Measurements from ENCODE around the gene GNB1.
"Not testable (repeated sequence)": the region's sequence is repeated elsewhere in the genome, so short reads cannot be mapped to it uniquely, and the experiment has no call there.

Gene GNB1

GRCh38 chr1:1889090-1889750 is 1.7 kb downstream of the GNB1 start:
- DNase-seq: no peak

- not testable (repeated sequence) for DNase-seq
Measured at GRCh38 chr1:1883890-1884289, 7.0 kb downstream of the GNB1 start.

DNA sequence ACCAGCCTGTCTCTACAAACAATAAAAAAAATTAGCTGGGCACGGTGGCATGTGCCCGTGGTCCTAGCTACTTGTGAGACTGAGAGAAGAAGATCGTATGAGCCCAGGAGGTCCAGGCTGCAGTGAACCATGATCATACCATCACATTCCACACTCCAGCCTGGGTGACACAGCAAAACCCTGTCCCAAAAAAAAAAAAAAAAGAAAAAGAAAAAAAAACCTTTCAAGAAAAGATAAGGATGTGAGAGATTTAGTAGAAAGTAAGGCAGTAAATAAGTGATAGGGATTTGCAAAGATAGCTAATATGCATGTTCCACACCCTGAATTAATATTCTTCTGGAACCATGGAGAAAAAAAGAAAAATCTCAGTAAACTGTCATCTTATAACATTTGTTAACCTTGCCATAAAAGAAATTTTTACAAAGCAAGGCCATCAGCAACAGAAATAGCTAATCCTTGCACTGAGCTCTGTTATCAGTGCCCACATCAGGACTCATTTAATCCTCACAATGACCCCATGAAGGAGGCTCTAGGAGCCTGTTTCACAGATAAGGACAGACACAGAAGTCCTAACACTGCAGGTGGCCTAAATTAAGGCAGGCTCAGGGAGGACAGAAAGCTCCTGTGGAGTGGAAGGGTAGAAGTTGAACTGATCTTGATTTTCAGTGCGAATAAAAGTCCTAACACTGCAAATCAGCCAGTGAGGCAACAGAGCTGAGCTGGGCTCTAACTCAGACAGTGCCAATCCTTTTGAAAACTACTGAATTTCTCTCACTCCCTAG is 7.6 kb downstream of the GNB1 start:
- DNase-seq: no peak

- DNase-seq: no peak
Measured at GRCh38 chr1:1881727-1882126, 9.2 kb downstream of the GNB1 start.

DNA sequence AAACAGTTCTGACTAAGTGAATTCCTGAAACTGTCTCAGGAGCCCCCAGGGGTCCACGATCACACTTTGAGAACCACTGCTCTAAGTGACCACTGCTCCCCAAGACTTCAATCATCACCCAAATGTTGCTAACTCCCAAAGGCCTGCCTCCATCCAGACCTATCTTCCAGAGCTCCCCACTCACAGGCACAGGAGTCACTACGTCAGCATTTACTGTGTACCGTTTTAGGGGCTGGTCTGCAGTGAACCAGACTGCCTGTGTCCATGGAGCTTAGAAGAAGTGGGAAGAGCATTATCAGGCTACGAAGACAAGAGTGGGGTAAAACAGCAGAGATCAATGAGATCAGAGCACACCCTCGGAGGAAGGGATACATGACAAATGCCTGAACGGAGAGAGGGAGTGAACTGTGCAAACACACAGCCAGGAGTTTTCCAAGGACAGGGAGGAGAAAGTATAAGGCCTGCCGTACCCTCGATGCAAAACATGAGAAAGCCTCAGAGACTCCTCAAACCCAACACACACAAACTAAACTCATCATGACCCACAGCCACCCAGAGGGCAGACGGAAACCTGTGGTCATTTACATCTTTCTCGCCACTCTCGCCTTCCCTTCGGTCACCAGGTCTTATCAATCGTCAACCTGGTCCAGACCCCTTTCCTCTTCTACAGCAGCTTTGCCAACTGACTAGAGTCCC is 10.1 kb downstream of the GNB1 start:
- DNase-seq: no peak

DNA sequence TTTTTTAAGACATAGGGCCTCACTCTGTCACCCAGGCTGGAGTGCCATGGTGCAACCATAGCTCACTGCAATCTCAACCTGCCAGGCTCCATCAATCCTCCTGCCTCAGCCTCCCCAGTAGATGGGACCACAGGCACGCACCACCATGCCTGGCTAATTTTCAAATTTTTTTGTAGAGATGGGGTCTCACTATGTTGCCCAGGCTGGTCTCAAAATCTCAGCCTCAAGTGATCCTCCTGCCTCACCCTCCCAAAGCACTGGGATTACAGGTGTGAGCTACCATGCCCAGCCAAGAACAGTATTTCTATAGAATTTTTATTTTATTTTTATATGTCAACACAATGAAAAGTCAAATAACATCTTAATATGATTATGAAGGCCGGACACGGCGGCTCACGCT is 10.9 kb downstream of the GNB1 start:
- no peak for DNase-seq

DNA sequence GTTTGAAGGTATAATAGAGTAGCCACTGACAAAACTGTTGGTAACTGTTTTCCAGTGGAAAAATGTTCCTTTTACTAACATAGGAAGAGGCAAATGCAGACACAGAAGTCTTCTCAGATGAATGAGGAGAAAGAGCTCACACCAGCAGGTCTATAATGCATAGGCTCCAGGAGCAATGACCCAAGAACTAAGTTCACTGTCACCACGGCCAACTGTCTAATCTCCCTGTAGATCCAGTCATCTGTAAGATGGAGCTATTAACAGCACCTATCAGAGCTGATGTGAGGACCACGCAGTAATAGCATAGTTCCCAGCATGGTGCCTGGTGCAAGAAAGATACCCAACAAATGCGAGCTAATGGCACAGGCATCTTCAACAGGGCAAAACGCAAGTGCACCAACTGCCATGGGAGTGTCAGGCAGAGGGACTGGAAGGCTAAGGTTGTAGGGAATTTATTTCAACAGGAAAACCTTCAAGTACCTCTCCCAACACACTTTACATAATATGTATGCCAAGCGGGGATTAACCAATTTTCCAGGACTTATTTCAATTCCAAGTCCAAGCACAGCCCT is 12.9 kb downstream of the GNB1 start:
- DNase-seq: no peak

- no peak for DNase-seq
Measured at GRCh38 chr1:1876335-1876930, 14.5 kb downstream of the GNB1 start.

DNA sequence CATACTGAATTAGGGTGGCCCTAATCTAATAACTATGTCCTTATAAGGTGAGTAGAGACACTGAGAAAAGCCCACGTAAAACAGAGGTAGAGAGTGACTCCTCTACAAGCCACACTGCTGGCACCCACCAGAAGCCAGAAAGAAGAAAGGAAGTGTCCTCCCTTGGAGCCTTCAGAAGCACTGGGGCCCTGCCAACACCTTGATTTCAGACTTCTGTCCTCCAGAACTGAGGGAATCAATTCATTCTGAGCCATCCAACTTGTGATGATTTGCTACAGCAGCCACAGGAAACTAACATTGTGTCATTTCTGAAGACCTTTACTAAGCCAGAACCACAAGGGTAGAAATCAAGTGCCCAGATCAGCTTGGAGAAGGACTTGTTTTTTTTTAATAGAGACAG is 15.0 kb downstream of the GNB1 start:
- no peak for DNase-seq

DNA sequence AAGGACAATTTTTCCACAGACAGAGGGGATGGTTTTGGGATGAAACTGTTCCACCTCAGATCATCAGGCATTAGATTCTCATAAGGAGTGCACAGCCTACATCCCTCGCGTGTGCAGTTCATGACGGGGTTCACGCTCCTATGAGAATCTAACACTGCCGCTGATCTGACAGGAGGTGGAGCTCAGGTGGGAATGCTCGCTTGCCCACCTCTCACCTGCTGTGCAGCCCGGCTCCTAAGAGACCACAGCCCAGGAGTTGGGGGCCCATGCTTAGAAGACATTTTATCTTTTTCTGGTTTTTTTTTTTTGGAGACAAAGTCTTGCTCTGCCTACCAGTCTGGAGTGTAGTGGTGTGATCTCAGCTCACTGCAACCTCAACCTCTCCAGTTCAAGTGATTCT is 16.0 kb downstream of the GNB1 start:
- no peak for DNase-seq

GRCh38 chr1:1873186-1873585 is 17.7 kb downstream of the GNB1 start:
- DNase-seq: no peak

- no peak for DNase-seq
Measured at GRCh38 chr1:1872329-1872994, 18.4 kb downstream of the GNB1 start.

DNA sequence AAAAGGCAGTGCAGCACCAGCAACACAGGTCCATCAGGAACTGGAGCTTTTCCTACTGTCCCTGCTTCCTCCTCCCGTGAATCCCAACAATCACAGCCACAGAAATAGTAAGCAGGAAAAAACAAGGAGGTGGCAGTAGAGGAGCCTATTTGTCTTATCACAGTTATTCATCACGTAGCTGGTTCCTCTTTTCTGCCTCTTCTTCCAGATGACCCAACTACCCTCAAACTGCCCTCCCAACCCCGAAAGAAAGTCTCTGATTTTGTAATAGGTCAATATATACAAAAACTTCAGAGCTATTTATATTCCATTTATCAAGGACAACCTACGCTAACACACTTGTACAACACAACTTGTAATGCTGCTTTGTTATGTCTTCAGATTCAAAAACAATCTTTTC is 21.4 kb downstream of the GNB1 start:
- no peak for DNase-seq

DNA sequence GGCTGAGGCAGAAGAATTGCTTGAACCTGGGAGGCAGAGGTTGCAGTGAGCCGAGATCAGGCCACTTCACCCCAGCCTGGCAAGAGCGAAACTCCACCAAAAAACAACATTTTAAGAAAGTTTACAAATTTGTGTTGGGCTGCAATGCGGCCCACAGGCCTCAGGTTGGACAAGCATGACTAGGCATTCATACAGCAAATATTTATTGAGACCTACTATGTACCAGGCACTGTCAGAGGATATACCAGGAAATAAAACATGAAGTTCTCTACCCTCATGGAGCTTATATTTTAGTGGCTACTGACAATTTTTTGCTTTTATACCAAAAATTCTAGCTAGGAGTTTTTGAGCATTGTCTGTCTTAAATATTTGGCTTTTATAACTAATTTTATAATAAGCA is 23.7 kb downstream of the GNB1 start:
- DNase-seq: no peak

- DNase-seq: no peak
Measured at GRCh38 chr1:1862905-1863547, 27.9 kb downstream of the GNB1 start.

GRCh38 chr1:1861761-1862310 is 29.1 kb downstream of the GNB1 start:
- not testable (repeated sequence) for DNase-seq

DNA sequence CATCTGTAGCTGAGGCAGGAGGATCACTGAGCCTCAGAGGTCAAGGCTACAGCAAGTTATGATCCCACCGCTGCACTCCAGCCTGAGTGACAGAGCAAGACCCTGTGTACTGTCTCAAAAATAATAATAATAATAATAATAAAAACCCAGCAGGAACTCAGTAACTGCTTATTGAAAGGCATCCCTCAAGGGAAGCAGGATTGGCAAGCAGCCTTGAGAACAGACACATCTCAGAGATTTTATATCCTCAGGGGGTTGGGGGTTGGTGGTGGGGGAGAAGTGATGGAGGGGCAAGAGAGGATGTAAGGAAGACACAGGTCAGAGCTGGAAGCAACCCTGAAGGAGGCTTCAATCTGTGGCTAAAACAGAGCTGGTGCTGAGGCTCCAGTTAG is 29.6 kb downstream of the GNB1 start:
- DNase-seq: no peak

GRCh38 chr1:1859970-1860697 is 30.8 kb downstream of the GNB1 start:
- not testable (repeated sequence) for DNase-seq

GRCh38 chr1:1858382-1859086 is 32.4 kb downstream of the GNB1 start:
- DNase-seq: no peak

DNA sequence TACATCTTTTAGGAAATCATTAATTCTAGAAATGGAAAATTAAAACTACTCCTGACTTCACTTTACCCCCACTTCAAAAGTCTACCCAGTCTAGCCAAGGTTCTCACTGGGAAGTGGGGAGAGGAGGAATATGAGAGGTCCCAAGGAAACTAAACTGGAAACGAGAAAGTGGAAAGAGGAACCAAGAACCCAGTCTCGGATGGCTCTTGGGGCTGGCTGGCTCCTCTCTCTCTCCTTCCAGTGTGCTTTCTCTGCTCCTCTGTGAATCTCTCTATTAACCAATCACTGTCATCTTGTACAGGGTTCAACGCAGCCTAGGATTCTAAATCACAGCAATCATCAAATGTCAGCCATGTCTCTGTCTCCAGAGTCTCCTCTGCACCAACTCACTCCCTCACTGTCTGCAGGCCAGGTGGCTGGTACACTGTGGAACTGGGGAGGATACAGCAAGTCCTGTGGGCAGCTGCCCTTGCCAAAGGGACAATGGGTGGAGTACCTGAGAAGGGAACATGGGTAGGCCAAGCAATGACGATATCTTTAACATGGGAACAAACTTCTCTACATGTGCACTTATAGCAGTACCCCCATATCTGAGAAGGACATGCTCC is 33.7 kb downstream of the GNB1 start:
- no peak for DNase-seq

Data from NCI-H187 (cell line).